SKM-1 treated with dmso at 0.1 percent for 144 hours (cell line): ENCODE data around the gene PYCR2.
A peak's percentile ranks its signal among the peaks of the same experiment; 100 is the strongest.

Source experiments
- DNase-seq: peaks from one replicate; lab custom pipeline; 2025; ENCODE audit not compliant: unreplicated experiment; lab: John Stamatoyannopoulos, UW

The PYCR2 gene

DNA sequence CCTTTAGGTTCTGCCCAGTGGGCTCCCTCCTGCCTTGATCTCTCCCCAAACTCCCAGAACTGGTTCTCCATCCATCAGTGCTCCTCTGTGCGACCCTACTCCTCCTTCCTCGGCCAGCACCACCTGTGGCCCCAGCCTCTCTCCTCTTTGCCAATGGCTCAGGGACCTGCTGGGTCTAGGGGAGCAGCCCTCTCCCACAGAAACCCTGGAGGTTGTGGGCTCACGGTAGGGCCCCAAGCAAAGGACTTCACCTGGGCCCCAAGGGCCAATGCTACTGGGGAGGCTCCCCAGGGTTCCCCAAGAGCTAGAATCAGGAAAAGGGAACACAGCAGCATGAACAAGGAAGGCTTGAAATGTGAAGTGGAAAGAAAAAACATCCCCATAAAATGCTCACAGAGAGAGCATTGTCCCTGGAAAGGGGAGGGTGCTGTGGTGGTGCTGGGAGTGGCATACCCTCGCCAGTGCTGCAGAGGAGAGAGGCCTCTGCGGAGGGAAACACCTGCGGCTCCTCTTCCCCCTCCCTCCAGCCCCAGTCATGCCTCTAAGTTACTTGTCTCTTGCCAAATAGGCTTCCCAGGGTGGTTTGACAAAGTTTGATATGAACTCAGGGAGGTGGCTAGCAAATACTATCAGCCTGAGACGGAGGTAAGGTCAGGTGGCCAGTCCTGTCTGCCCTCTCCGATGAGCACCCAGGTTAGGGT, 44.4 kb downstream of the PYCR2 start:
- DNase-seq, result no peak

DNA sequence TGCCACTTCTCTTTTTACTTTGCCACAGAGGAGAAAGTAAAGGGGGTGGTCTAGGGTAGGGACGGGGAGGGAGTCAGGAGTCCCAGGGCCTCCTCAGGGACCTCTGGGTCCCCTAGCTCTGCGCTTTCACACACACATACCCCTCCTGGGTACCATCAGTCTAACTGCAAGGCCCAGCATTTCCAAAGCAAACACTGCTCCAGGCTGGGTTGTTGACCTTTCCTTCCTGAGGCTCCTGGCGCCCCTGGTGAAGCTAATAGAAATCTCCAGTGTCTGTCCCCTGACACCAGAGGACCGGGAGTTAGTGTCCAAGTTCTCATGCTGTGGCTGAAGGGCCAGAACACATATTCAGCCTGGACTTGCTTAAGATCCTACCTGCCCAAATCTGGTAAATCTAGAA, 45.8 kb downstream of the PYCR2 start:
- no peak for DNase-seq

DNA sequence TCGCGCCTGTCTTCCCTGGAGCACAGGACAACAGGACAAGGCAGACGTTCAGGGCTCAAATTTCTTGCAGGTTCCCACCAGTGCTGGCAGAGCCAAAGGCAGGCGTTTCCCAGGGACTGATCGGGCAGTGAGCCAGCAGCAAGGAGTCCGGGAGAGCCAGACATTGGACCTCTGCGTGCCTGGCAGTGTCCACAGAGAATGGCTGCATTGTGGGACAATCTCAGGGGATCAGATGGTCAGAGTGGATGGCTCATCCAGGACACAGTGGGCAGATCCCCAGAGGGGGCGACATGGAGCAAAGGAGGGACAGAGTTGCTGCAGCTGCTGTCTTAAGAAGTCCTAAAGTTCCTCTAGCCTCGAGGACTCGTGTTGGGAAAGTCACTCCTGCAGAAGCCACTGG, 46.5 kb downstream of the PYCR2 start:
- peak; percentile 59 for DNase-seq

DNA sequence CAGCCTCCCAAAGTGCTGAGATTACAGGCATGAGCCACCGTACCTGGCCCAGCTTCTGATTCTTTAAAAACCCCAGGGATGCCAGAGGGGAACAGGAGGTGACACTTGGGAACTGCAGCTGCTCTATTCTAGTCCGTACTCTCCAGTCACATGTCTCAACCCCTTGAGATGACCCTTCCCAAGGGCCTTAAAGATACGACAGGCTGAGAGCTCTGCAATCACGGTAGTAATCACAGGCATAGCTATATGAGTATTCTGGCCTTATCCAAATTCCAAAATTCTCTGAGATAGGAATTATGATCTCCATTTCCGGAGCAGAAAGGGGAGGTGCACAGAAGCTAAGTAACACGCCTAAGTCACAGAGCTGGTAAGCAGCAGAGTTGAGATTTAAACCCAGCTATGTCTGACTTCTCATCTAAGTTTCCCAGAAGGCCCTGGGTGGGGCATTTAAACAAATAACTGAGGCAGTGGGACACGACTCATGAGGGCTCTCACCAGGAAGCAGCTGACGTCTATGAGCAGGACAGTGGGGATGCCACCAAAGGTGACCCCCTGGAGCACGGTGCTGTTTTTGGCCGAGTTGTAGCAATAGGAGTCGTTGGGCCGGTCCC, 47.0 kb downstream of the PYCR2 start:
- no peak for DNase-seq

DNA sequence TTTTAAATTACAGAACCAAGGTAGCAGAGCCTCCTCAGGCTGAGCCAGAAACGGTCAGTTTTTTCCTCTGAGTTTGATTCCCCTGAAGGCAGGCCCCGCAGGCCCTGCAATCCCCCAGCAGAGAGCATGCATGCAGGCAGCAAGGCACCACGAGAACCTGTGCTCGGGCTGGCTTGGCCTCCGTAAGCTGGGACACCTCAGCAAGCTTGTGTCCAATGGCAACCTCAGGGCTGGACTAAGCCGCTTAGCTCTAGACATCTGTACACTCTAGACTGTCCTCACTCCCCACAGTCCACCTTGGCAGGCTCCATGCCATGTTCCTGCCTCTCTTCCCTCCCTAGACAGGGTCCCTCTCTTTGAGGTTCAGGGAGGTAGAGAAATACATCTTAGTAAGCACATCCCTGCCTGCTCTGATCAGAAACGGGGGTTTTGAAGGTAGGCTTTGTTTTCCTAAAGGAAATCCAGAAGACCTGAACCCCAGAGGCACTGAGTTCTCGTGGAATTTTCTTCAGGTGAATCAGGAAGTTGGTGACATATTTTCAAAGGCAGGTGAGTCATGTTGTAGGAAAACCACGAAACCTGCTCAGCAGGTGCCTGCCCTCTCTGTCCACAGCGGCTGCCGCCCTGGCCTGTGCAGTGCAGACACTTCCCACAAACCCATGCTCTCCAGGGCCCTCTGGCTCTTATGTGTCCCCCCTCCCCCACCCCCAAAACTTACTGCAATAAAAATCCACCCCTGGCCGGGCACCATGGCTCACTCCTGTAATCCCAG, 48.8 kb downstream of the PYCR2 start:
- DNase-seq, result no peak

DNA sequence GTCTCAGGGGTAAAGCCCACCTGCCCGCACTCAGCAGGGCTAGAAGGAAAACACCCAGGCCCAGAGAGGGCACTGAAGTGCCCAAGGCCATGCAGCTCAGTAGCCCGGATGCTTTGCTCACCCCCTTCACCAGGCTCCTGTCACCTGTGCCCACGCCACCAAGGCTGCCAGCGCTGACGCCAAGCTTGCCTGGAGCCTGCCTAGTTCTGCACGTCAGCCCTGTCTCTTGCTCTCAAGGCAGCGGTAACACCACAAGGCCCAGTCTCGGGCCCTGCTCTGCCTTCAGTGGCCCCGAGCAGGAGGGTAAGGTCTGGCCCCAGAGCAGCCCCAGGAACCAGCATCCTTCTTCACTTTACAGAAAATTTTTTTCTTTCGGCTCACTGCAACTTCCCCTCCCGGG, 49.6 kb downstream of the PYCR2 start:
- no peak for DNase-seq

DNA sequence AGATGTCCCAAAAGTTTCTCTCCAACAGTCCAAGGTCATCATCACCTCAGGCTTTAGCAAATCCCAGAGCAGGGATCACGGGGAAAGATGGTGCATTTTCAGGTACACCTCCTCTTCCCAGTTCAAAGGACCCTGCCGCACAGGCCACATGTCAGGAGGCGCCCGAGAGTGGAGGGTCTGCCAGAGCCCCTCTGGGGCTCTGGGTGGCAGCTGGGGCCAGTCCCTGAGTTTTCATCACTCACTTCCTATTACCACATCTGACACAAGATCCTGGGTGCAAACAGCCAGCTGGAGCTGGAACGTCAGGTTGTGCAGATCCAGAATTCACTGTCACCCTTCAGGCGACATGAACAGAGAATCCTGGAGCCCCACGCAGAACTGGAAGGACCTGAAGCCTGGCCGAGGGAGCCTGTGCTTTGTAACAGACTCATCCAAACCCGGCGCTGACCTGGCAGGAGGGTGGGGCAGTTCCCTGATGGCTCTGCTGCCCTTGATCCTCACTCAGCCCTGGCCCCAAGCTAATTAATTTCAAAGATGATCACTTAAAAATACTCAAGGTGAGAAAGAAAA, 50.7 kb downstream of the PYCR2 start:
- DNase-seq, result no peak

DNA sequence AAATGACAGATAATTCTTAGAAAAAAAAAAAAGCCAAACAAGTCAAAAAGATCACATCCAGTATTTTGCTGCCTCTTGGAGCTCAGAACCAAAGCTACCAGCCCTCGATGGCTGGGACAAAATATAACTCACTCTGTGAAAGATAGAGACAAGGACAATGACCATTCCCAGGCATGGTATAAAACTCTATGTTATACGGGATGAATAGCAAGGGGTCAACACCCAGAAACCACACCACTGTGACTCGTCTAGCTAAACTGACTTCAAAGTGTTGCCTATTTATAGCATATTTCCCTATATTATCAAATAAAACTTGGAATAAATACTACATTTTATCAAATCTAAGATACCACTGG, 52.0 kb downstream of the PYCR2 start:
- no peak for DNase-seq

DNA sequence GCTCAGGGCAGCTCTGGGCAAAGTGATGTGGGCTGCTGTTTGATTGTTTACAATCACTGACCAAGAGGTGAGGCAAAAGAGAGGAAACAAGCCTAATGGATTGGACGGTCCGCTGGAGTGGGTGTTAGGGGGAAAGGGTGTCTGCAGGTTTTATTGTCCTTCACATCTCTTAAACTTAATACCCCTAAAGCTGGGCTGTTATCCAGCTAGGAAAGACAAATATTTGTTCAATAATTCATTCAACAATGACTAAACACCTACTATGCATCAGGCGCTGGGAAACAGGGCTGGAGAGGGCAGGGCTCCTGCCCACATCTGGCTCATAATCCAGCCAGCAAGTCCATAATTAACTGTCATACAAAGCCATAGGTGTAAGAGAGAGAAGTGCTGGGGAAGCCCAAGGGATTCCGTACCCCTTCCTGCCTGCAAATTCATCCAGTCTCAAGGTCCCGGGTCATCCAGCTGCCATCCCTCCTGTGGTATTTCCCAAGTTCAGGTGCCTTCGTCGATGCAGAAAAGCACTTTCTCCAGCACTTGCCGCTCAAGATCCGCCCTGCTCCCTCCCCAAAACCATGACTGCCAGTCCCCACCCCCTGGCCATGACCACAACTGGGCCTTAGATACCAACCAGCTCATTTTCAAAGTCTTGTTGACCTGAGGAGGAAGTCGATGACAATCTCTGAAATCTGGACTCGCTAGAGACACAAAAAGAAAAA, 52.5 kb downstream of the PYCR2 start:
- DNase-seq, result no peak

DNA sequence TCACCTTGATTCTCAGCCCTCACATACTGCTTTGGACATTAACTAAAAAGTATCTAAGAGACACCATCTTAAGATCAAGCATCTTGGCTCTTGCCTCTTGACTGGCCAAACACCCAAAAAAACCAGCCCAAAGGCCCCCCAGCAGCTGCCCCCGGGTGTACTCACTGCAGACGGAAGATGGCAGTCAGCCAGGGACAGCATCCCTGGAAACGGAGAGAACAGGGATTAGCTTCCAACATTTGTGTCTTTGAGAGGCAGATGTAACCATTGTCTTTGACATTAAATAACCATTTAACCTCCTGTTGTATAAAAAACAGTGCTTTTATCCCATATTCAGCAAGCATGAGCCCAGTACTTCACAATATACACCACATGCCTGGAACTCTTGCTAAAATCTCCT, 53.1 kb downstream of the PYCR2 start:
- DNase-seq, result no peak
